ENCODE measurements around the gene MARS1. TPM values are rescaled to one million over a fixed set of nuclear protein-coding genes. Genes with fewer than 3 reads are reported as not detected.
"Not testable (repeated sequence)": the region's sequence is repeated elsewhere in the genome, so short reads cannot be mapped to it uniquely, and the experiment has no call there.

Gene MARS1
- 76.6 TPM for polyA plus RNA-seq

GRCh38 chr12:57487597-57488401 is at the start of gene MARS1:
MARS1 (plus strand) TSS chr12:57488068; CDS start chr12:57488091, 23 bp downstream.
- peak within 1 kb of the TSS; percentile 80 to 98 (median 98) for H3K27ac Mint-ChIP-seq
- H3K4me1 Mint-ChIP-seq: peaks cover 19 to 30% (median 27%) of the 10 kb centered on the region in 3 donors
- H3K9me3 Mint-ChIP-seq: no peaks in the 10 kb centered on the region
- no peaks in the 10 kb centered on the region for H3K36me3 Mint-ChIP-seq
- peak within 1 kb of the TSS; percentile 83 to 97 (median 96) for H3K4me3 Mint-ChIP-seq
- no peaks in the 10 kb centered on the region for H3K27me3 Mint-ChIP-seq

GRCh38 chr12:57438400-57438799 is 49.5 kb upstream of the MARS1 start:
- Mint-ChIP-seq H3K27ac (no peak overlapping the region), H3K36me3 (no peaks in the 10 kb centered on the region), H3K4me1 (no peaks in the 10 kb centered on the region), H3K9me3 (peaks cover 4 to 5% (median 5%) of the 10 kb centered on the region in 3 donors), H3K27me3 (peaks cover 4% of the 10 kb centered on the region), H3K4me3 (no peak overlapping the region)

- Mint-ChIP-seq H3K4me3 (no peak overlapping the region), H3K9me3 (peaks cover 4 to 5% (median 5%) of the 10 kb centered on the region in 3 donors), H3K27ac (no peak overlapping the region), H3K36me3 (no peaks in the 10 kb centered on the region), H3K4me1 (peaks cover 0 to under 1% (median 0%) of the 10 kb centered on the region in 3 donors), H3K27me3 (peaks cover 4% of the 10 kb centered on the region)
These were observed 48.1 kb upstream of the MARS1 start for GRCh38 chr12:57439762-57440266.

- H3K9me3 Mint-ChIP-seq, H3K4me1 Mint-ChIP-seq, H3K27me3 Mint-ChIP-seq, H3K27ac Mint-ChIP-seq, H3K4me3 Mint-ChIP-seq, H3K36me3 Mint-ChIP-seq: not testable (repeated sequence)
These were observed 46.5 kb upstream of the MARS1 start for GRCh38 chr12:57441393-57441792.

- H3K9me3 Mint-ChIP-seq: peaks cover 4 to 5% (median 5%) of the 10 kb centered on the region in 3 donors
- peaks cover 4% of the 10 kb centered on the region for H3K27me3 Mint-ChIP-seq
- H3K27ac Mint-ChIP-seq: no peak overlapping the region
- H3K4me1 Mint-ChIP-seq: peaks cover 0 to 5% (median 3%) of the 10 kb centered on the region in 3 donors
- H3K4me3 Mint-ChIP-seq: no peak overlapping the region
- H3K36me3 Mint-ChIP-seq: peaks cover 3% of the 10 kb centered on the region
These were observed 45.9 kb upstream of the MARS1 start for GRCh38 chr12:57441846-57442427.

- H3K36me3 Mint-ChIP-seq, H3K27me3 Mint-ChIP-seq, H3K9me3 Mint-ChIP-seq, H3K4me3 Mint-ChIP-seq, H3K27ac Mint-ChIP-seq, H3K4me1 Mint-ChIP-seq: not testable (repeated sequence)
These were observed 43.5 kb upstream of the MARS1 start for GRCh38 chr12:57444337-57444736.

GRCh38 chr12:57444744-57445143 is 43.1 kb upstream of the MARS1 start:
- Mint-ChIP-seq H3K27ac (no peak overlapping the region), H3K4me3 (no peak overlapping the region), H3K4me1 (peaks cover 0 to 5% (median 3%) of the 10 kb centered on the region in 3 donors), H3K36me3 (peaks cover 3% of the 10 kb centered on the region), H3K9me3 (peaks cover 4 to 5% (median 5%) of the 10 kb centered on the region in 3 donors), H3K27me3 (peaks cover 4% of the 10 kb centered on the region)

GRCh38 chr12:57446292-57446960 is 41.4 kb upstream of the MARS1 start:
- Mint-ChIP-seq H3K27ac (no peak overlapping the region), H3K4me3 (peak overlapping the region in 1 of 4 donors; percentile 21), H3K36me3 (peaks cover 4% of the 10 kb centered on the region), H3K4me1 (peaks cover 0 to 5% (median 3%) of the 10 kb centered on the region in 3 donors), H3K9me3 (peaks cover 3 to 5% (median 4%) of the 10 kb centered on the region in 3 donors), H3K27me3 (peaks cover 3% of the 10 kb centered on the region)

GRCh38 chr12:57448669-57449068 is 39.2 kb upstream of the MARS1 start:
- no peak overlapping the region for H3K27ac Mint-ChIP-seq
- peaks cover 6% of the 10 kb centered on the region for H3K27me3 Mint-ChIP-seq
- H3K36me3 Mint-ChIP-seq: peaks cover 4% of the 10 kb centered on the region
- H3K4me1 Mint-ChIP-seq: peaks cover 0 to 5% (median 3%) of the 10 kb centered on the region in 3 donors
- H3K4me3 Mint-ChIP-seq: no peak overlapping the region
- H3K9me3 Mint-ChIP-seq: no peaks in the 10 kb centered on the region

GRCh38 chr12:57449375-57449774 is 38.5 kb upstream of the MARS1 start:
- Mint-ChIP-seq H3K4me3 (no peak overlapping the region), H3K27me3 (peaks cover 6% of the 10 kb centered on the region), H3K9me3 (no peaks in the 10 kb centered on the region), H3K27ac (no peak overlapping the region), H3K4me1 (peaks cover 0 to 5% (median 3%) of the 10 kb centered on the region in 3 donors), H3K36me3 (peaks cover 4% of the 10 kb centered on the region)

- H3K27ac Mint-ChIP-seq: no peak overlapping the region
- no peak overlapping the region for H3K4me3 Mint-ChIP-seq
- peaks cover 4% of the 10 kb centered on the region for H3K36me3 Mint-ChIP-seq
- peaks cover 6% of the 10 kb centered on the region for H3K27me3 Mint-ChIP-seq
- no peaks in the 10 kb centered on the region for H3K9me3 Mint-ChIP-seq
- H3K4me1 Mint-ChIP-seq: peaks cover 2 to 3% (median 3%) of the 10 kb centered on the region in 3 donors
These were observed 37.8 kb upstream of the MARS1 start for GRCh38 chr12:57450057-57450456.

GRCh38 chr12:57451233-57451778 is 36.6 kb upstream of the MARS1 start:
- Mint-ChIP-seq H3K9me3 (no peaks in the 10 kb centered on the region), H3K27me3 (peaks cover 6% of the 10 kb centered on the region), H3K4me3 (no peak overlapping the region), H3K27ac (no peak overlapping the region), H3K4me1 (peaks cover 0 to 8% (median 5%) of the 10 kb centered on the region in 3 donors), H3K36me3 (peaks cover 4% of the 10 kb centered on the region)

GRCh38 chr12:57452181-57452936 is 35.5 kb upstream of the MARS1 start:
- Mint-ChIP-seq H3K4me3 (peak overlapping the region in 1 of 4 donors; percentile 37), H3K27me3 (peaks cover 6% of the 10 kb centered on the region), H3K36me3 (peaks cover 1% of the 10 kb centered on the region), H3K4me1 (peaks cover 0 to 8% (median 5%) of the 10 kb centered on the region in 3 donors), H3K27ac (peak overlapping the region in 1 of 3 donors; percentile 40), H3K9me3 (no peaks in the 10 kb centered on the region)

GRCh38 chr12:57452937-57453509 is 34.8 kb upstream of the MARS1 start:
- Mint-ChIP-seq H3K9me3 (no peaks in the 10 kb centered on the region), H3K36me3 (peaks cover 1% of the 10 kb centered on the region), H3K4me3 (no peak overlapping the region), H3K27me3 (peaks cover 6% of the 10 kb centered on the region), H3K27ac (peak overlapping the region in 1 of 3 donors; percentile 19), H3K4me1 (peaks cover 0 to 8% (median 5%) of the 10 kb centered on the region in 3 donors)

Data from IgD-negative memory B cell (primary cell).